HEK293 (cell line): Measurements from ENCODE around the gene ATXN1L.

ENCODE experiments used
- EGR2 ChIP-seq: fragments of 450-650 bp; formaldehyde crosslinking; IDR thresholded peaks from 2 replicates; pipeline ENCODE4 v1.5.1; 2016; ENCODE audit warnings: low read depth, missing biosample characterization, missing genetic modification characterization
- FEZF1 ChIP-seq: fragments of 450-650 bp; formaldehyde crosslinking; IDR thresholded peaks from 2 replicates; pipeline ENCODE4 v1.5.1; 2016; ENCODE audit warnings: missing biosample characterization, missing genetic modification characterization
- GFI1B ChIP-seq: fragments of 450-650 bp; formaldehyde crosslinking; IDR thresholded peaks from 2 replicates; pipeline ENCODE4 v1.5.1; 2016; ENCODE audit warnings: missing biosample characterization, missing genetic modification characterization
- MZF1 ChIP-seq: fragments of 450-650 bp; formaldehyde crosslinking; IDR thresholded peaks from 2 replicates; pipeline ENCODE4 v1.5.1; 2017; ENCODE audit warnings: missing biosample characterization, missing genetic modification characterization, borderline replicate concordance
- WT1 ChIP-seq: fragments of 450-650 bp; formaldehyde crosslinking; IDR thresholded peaks from 2 replicates; pipeline ENCODE4 v1.5.1; 2016; ENCODE audit warnings: missing biosample characterization, missing genetic modification characterization
- ZFP37 ChIP-seq: fragments of 450-650 bp; formaldehyde crosslinking; IDR thresholded peaks from 2 replicates; pipeline ENCODE4 v1.5.1; 2016; ENCODE audit warnings: missing biosample characterization, missing genetic modification characterization
- ZNF138 ChIP-seq: fragments of 450-650 bp; formaldehyde crosslinking; IDR thresholded peaks from 2 replicates; pipeline ENCODE4 v1.5.1; 2016; ENCODE audit warnings: missing biosample characterization, missing genetic modification characterization, borderline replicate concordance
- ZNF184 ChIP-seq: fragments of 450-650 bp; IDR thresholded peaks from 2 replicates; pipeline ENCODE4 v1.5.1; 2018; ENCODE audit warnings: missing biosample characterization, mild to moderate bottlenecking, missing genetic modification characterization
- ZNF2 ChIP-seq: fragments of 450-650 bp; formaldehyde crosslinking; IDR thresholded peaks from 2 replicates; pipeline ENCODE4 v1.5.1; 2016; ENCODE audit warnings: missing biosample characterization, missing genetic modification characterization
- ZNF211 ChIP-seq: fragments of 450-650 bp; formaldehyde crosslinking; IDR thresholded peaks from 2 replicates; pipeline ENCODE4 v1.5.1; 2016; ENCODE audit warnings: low read depth, missing biosample characterization, missing genetic modification characterization
- ZNF214 ChIP-seq: fragments of 450-650 bp; formaldehyde crosslinking; IDR thresholded peaks from 2 replicates; pipeline ENCODE4 v1.5.1; 2017; ENCODE audit warnings: missing biosample characterization, mild to moderate bottlenecking, missing genetic modification characterization, borderline replicate concordance
- ZNF24 ChIP-seq: fragments of 450-650 bp; formaldehyde crosslinking; IDR thresholded peaks from 2 replicates; pipeline ENCODE4 v1.5.1; 2016; ENCODE audit warnings: missing biosample characterization, missing genetic modification characterization
- ZNF311 ChIP-seq: fragments of 450-650 bp; formaldehyde crosslinking; IDR thresholded peaks from 2 replicates; pipeline ENCODE4 v1.5.1; 2017; ENCODE audit warnings: missing biosample characterization, missing genetic modification characterization, borderline replicate concordance
- ZNF48 ChIP-seq: fragments of 450-650 bp; formaldehyde crosslinking; IDR thresholded peaks from 2 replicates; pipeline ENCODE4 v1.5.1; 2016; ENCODE audit warnings: missing biosample characterization, missing genetic modification characterization
- ZNF510 ChIP-seq: fragments of 450-650 bp; formaldehyde crosslinking; IDR thresholded peaks from 2 replicates; pipeline ENCODE4 v1.5.1; 2018; ENCODE audit warnings: mild to moderate bottlenecking, missing genetic modification characterization, missing biosample characterization; ENCODE audit not compliant: insufficient replicate concordance
- ZNF623 ChIP-seq: fragments of 450-650 bp; formaldehyde crosslinking; IDR thresholded peaks from 2 replicates; pipeline ENCODE4 v1.5.1; 2016; ENCODE audit warnings: missing biosample characterization, missing genetic modification characterization
- ZNF660 ChIP-seq: fragments of 450-650 bp; IDR thresholded peaks from 2 replicates; pipeline ENCODE4 v1.5.1; 2018; ENCODE audit warnings: missing biosample characterization, mild to moderate bottlenecking, missing genetic modification characterization
- ZNF670 ChIP-seq: fragments of 450-650 bp; formaldehyde crosslinking; IDR thresholded peaks from 2 replicates; pipeline ENCODE4 v1.5.1; 2016; ENCODE audit warnings: missing biosample characterization, missing genetic modification characterization, low read depth
- ZNF701 ChIP-seq: fragments of 450-650 bp; formaldehyde crosslinking; IDR thresholded peaks from 2 replicates; pipeline ENCODE4 v1.5.1; 2016; ENCODE audit warnings: missing biosample characterization, missing genetic modification characterization
- ZNF747 ChIP-seq: fragments of 450-650 bp; formaldehyde crosslinking; IDR thresholded peaks from 2 replicates; pipeline ENCODE4 v1.5.1; 2016; ENCODE audit warnings: missing biosample characterization, missing genetic modification characterization
- TF ChIP-seq, protein P1 (sequence below): fragments of 450-650 bp; formaldehyde crosslinking; conservative IDR thresholded peaks from 2 replicates; pipeline ENCODE4 v1.5.1; 2016; ENCODE audit warnings: low read depth, missing biosample characterization, missing genetic modification characterization
- TF ChIP-seq, protein P2 (sequence below): IDR thresholded peaks from 2 replicates; pipeline ENCODE4 v1.6.1; 2011; ENCODE audit warnings: mild to moderate bottlenecking, low read depth, low read length, borderline replicate concordance
- TF ChIP-seq, protein P3 (sequence below): fragments of 450-650 bp; IDR thresholded peaks from 2 replicates; pipeline ENCODE4 v1.5.1; 2018; ENCODE audit warnings: missing biosample characterization, missing genetic modification characterization
- TF ChIP-seq, protein P4 (sequence below): fragments of 450-650 bp; formaldehyde crosslinking; IDR thresholded peaks from 2 replicates; pipeline ENCODE4 v1.5.1; 2016; ENCODE audit warnings: missing biosample characterization, missing genetic modification characterization
- TF ChIP-seq, protein P5 (sequence below): fragments of 450-650 bp; formaldehyde crosslinking; IDR thresholded peaks from 2 replicates; pipeline ENCODE4 v1.5.1; 2016; ENCODE audit warnings: missing biosample characterization, missing genetic modification characterization
- TF ChIP-seq, protein P6 (sequence below): fragments of 450-650 bp; formaldehyde crosslinking; IDR thresholded peaks from 2 replicates; pipeline ENCODE4 v1.5.1; 2016; ENCODE audit warnings: missing biosample characterization, missing genetic modification characterization

ATXN1L gene

DNA sequence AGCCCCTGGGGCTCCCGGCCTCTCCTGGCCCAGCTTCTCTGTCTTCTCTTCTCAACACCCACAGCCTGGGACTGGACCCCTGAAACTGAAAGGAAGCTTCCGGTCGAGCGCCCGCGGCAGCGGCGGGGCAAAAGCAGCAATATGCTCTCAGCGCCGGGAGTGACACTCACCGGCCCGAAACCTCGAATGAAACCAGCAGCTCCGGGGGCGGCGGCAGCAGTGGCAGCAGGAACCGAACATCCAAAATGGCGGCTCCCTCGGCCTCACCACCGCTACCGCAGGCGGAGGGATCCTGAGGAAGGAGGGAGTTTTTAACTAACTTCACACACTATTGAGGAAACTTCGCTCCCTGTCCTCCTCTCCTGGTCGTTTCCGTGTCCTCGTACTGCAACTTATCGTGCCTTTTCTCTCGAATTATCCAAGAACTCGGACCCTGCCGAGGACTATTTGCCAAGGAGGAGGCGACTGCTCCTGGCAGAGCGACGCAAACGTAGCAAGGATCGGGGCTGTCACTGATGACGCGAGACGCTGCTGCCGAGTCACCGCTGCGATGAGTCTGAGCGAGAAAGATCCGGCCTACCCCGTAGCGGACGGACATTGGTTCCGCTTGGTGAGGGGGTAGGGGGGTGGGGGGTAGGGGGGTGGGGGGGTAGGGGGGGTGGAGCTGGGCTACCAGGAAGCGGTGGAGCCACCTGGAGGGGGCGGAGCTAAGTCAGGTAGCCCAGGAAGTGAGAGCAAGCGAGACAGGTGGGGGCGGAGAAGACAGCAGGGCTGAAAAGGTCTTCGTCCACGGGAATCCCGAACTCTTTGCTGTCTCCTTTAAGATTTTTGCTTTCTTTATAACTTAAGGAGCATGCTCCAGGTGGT is 37.0 kb upstream of the ATXN1L start, which contains the start of gene AP1G1 (continued):
- TF ChIP-seq MZF1 (tag by site-specific recombination) (no peak), ZNF2 (tag by site-specific recombination) (peak; percentile 97), ZNF311 (tag by site-specific recombination) (no peak), ZNF701 (tag by site-specific recombination) (no peak), GFI1B (tag by site-specific recombination) (no peak; the same call in 1 of the 2 replicates), WT1 (tag by site-specific recombination) (no peak; the same call in 1 of the 2 replicates), ZFP37 (tag by site-specific recombination) (no peak), ZNF138 (tag by site-specific recombination) (no peak), ZNF623 (peak; percentile 34; the same call in 1 of the 2 replicates), FEZF1 (peak; percentile 66), EGR2 (peak; percentile 66), ZNF214 (tag by site-specific recombination) (no peak), ZNF211 (tag by site-specific recombination) (no peak), ZNF510 (no peak), ZNF48 (tag by site-specific recombination) (no peak), ZNF184 (no peak), ZNF747 (no peak), ZNF24 (tag by site-specific recombination) (peak; percentile 93), ZNF660 (peak; percentile 90), ZNF670 (no peak)
- TF ChIP-seq, protein P1, sequence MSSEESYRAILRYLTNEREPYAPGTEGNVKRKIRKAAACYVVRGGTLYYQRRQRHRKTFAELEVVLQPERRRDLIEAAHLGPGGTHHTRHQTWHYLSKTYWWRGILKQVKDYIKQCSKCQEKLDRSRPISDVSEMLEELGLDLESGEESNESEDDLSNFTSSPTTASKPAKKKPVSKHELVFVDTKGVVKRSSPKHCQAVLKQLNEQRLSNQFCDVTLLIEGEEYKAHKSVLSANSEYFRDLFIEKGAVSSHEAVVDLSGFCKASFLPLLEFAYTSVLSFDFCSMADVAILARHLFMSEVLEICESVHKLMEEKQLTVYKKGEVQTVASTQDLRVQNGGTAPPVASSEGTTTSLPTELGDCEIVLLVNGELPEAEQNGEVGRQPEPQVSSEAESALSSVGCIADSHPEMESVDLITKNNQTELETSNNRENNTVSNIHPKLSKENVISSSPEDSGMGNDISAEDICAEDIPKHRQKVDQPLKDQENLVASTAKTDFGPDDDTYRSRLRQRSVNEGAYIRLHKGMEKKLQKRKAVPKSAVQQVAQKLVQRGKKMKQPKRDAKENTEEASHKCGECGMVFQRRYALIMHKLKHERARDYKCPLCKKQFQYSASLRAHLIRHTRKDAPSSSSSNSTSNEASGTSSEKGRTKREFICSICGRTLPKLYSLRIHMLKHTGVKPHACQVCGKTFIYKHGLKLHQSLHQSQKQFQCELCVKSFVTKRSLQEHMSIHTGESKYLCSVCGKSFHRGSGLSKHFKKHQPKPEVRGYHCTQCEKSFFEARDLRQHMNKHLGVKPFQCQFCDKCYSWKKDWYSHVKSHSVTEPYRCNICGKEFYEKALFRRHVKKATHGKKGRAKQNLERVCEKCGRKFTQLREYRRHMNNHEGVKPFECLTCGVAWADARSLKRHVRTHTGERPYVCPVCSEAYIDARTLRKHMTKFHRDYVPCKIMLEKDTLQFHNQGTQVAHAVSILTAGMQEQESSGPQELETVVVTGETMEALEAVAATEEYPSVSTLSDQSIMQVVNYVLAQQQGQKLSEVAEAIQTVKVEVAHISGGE (tag by site-specific recombination) = peak; percentile 95
- TF ChIP-seq, protein P2, sequence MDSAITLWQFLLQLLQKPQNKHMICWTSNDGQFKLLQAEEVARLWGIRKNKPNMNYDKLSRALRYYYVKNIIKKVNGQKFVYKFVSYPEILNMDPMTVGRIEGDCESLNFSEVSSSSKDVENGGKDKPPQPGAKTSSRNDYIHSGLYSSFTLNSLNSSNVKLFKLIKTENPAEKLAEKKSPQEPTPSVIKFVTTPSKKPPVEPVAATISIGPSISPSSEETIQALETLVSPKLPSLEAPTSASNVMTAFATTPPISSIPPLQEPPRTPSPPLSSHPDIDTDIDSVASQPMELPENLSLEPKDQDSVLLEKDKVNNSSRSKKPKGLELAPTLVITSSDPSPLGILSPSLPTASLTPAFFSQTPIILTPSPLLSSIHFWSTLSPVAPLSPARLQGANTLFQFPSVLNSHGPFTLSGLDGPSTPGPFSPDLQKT = no peak
- TF ChIP-seq, protein P3, sequence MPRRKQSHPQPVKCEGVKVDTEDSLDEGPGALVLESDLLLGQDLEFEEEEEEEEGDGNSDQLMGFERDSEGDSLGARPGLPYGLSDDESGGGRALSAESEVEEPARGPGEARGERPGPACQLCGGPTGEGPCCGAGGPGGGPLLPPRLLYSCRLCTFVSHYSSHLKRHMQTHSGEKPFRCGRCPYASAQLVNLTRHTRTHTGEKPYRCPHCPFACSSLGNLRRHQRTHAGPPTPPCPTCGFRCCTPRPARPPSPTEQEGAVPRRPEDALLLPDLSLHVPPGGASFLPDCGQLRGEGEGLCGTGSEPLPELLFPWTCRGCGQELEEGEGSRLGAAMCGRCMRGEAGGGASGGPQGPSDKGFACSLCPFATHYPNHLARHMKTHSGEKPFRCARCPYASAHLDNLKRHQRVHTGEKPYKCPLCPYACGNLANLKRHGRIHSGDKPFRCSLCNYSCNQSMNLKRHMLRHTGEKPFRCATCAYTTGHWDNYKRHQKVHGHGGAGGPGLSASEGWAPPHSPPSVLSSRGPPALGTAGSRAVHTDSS (tag by site-specific recombination) = peak; percentile 76
- TF ChIP-seq, protein P4, sequence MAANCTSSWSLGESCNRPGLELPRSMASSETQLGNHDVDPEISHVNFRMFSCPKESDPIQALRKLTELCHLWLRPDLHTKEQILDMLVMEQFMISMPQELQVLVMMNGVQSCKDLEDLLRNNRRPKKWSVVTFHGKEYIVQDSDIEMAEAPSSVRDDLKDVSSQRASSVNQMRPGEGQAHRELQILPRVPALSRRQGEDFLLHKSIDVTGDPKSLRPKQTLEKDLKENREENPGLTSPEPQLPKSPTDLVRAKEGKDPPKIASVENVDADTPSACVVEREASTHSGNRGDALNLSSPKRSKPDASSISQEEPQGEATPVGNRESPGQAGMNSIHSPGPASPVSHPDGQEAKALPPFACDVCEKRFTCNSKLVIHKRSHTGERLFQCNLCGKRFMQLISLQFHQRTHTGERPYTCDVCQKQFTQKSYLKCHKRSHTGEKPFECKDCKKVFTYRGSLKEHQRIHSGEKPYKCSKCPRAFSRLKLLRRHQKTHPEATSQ (tag by site-specific recombination) = peak; percentile 88; the same call in 1 of the 2 replicates
- TF ChIP-seq, protein P5, sequence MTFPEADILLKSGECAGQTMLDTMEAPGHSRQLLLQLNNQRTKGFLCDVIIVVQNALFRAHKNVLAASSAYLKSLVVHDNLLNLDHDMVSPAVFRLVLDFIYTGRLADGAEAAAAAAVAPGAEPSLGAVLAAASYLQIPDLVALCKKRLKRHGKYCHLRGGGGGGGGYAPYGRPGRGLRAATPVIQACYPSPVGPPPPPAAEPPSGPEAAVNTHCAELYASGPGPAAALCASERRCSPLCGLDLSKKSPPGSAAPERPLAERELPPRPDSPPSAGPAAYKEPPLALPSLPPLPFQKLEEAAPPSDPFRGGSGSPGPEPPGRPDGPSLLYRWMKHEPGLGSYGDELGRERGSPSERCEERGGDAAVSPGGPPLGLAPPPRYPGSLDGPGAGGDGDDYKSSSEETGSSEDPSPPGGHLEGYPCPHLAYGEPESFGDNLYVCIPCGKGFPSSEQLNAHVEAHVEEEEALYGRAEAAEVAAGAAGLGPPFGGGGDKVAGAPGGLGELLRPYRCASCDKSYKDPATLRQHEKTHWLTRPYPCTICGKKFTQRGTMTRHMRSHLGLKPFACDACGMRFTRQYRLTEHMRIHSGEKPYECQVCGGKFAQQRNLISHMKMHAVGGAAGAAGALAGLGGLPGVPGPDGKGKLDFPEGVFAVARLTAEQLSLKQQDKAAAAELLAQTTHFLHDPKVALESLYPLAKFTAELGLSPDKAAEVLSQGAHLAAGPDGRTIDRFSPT = no peak
- TF ChIP-seq, protein P6, sequence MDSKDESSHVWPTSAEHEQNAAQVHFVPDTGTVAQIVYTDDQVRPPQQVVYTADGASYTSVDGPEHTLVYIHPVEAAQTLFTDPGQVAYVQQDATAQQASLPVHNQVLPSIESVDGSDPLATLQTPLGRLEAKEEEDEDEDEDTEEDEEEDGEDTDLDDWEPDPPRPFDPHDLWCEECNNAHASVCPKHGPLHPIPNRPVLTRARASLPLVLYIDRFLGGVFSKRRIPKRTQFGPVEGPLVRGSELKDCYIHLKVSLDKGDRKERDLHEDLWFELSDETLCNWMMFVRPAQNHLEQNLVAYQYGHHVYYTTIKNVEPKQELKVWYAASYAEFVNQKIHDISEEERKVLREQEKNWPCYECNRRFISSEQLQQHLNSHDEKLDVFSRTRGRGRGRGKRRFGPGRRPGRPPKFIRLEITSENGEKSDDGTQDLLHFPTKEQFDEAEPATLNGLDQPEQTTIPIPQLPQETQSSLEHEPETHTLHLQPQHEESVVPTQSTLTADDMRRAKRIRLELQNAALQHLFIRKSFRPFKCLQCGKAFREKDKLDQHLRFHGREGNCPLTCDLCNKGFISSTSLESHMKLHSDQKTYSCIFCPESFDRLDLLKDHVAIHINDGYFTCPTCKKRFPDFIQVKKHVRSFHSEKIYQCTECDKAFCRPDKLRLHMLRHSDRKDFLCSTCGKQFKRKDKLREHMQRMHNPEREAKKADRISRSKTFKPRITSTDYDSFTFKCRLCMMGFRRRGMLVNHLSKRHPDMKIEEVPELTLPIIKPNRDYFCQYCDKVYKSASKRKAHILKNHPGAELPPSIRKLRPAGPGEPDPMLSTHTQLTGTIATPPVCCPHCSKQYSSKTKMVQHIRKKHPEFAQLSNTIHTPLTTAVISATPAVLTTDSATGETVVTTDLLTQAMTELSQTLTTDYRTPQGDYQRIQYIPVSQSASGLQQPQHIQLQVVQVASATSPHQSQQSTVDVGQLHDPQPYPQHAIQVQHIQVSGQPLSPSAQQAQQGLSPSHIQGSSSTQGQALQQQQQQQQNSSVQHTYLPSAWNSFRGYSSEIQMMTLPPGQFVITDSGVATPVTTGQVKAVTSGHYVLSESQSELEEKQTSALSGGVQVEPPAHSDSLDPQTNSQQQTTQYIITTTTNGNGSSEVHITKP (tag by site-specific recombination) = peak; percentile 94
